Activated CD4-positive, alpha-beta T cell treated with anti-CD3 and anti-CD28 coated beads for 36 hours (primary cell): ENCODE data around the gene MRPS35. TPM values are rescaled to one million over a fixed set of nuclear protein-coding genes. Genes with fewer than 3 reads are reported as not detected.

ENCODE experiments used
- ATAC-seq: fragments of 200-7000 bp; cut with Tn5 transposase; one replicate; pipeline ENCODE4 v1.10.0; 2021; ENCODE audit warnings: mild to moderate bottlenecking, moderate library complexity
- CTCF ChIA-PET: fragments of 350-600 bp; sonication (Branson Sonifier 250); formaldehyde crosslinking; loops from one replicate; lab custom pipeline; 2021; ENCODE audit warnings: antibody characterized with exemption; lab: Charles Lee
- POLR2A ChIA-PET: fragments of 350-600 bp; sonication (Branson Sonifier 250); formaldehyde crosslinking; loops from one replicate; lab custom pipeline; 2021; ENCODE audit warnings: antibody characterized with exemption, inconsistent platforms; lab: Charles Lee
- DNase-seq: peaks from one replicate; pipeline ENCODE4 v3.0.0-alpha.2; 2020
- H3K27ac Mint-ChIP-seq: one replicate; pipeline ENCODE4 v1.8.0; 2021; ENCODE audit warnings: mixed read lengths
- H3K27me3 Mint-ChIP-seq: one replicate; pipeline ENCODE4 v1.8.0; 2021; ENCODE audit warnings: mixed read lengths
- H3K36me3 Mint-ChIP-seq: one replicate; pipeline ENCODE4 v1.8.0; 2021; ENCODE audit warnings: low read depth, mixed read lengths
- H3K4me1 Mint-ChIP-seq: one replicate; pipeline ENCODE4 v1.8.0; 2021; ENCODE audit warnings: mixed read lengths
- H3K4me3 Mint-ChIP-seq: one replicate; pipeline ENCODE4 v1.8.0; 2021; ENCODE audit warnings: mild to moderate bottlenecking, moderate library complexity, mixed read lengths
- H3K9me3 Mint-ChIP-seq: one replicate; pipeline ENCODE4 v1.8.0; 2021; ENCODE audit warnings: low read depth, mixed read lengths
- intact Hi-C, 2 experiments: fragments of 100-400 bp; cut with DNase I in 1 of 2; cut with micrococcal nuclease in 1 of 2; formaldehyde crosslinking; loops; one replicate each; pipeline versions ENCODE4 v1.14.2 to v1.15.1; 2022 to 2024; cut with DNase I, micrococcal nuclease
- total RNA-seq, 2 experiments: library from RNA; stranded (reverse); gene quantifications; one replicate each; pipeline ENCODE4 v1.2.3, GENCODE V29; 2021

Gene MRPS35
- total RNA-seq, 2 experiments from 2014 or later = 58.5 to 62.1 TPM

DNA sequence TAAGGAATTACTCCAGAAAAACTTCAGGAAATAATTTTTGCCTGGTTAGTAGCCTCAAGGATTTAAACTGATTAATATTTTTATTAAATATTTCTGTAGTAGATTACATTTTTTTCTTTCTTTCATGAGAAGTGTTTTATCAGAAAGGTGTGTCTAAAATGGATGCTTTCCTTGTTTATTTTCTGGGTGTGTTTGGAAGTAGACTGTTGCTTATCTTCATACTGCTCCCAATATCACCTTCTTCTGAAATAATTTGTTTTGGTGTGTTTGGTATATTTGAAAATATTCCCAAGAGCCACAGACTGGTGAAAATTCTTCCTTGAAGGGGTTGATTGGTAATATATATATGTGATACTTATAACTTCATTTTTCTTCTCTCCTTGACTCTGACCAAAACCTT is 24.5 kb upstream of the MRPS35 start:
- Mint-ChIP-seq H3K36me3 (no peaks in the 10 kb centered on the region), H3K27me3 (no peaks in the 10 kb centered on the region), H3K9me3 (no peaks in the 10 kb centered on the region), H3K4me3 (no peak overlapping the region), H3K27ac (no peak overlapping the region), H3K4me1 (no peaks in the 10 kb centered on the region)
- intact Hi-C loops = no loop called here
- DNase-seq (no peak), ATAC-seq (no peak)
- ChIA-PET CTCF (interaction anchor here (0.7 kb wide), 1 partner anchor 158 kb away, joined by 4 read pairs; no protein-coding TSS in a partner anchor), POLR2A (no interaction called here)

GRCh38 chr12:27688671-27689070 is 22.0 kb upstream of the MRPS35 start:
- DNase-seq (no peak), ATAC-seq (no peak)
- Mint-ChIP-seq H3K27me3 (no peaks in the 10 kb centered on the region), H3K27ac (no peak overlapping the region), H3K4me3 (no peak overlapping the region), H3K36me3 (no peaks in the 10 kb centered on the region), H3K9me3 (no peaks in the 10 kb centered on the region), H3K4me1 (no peaks in the 10 kb centered on the region)
- CTCF ChIA-PET = no interaction called here
- intact Hi-C loops = no loop called here
- POLR2A ChIA-PET = interaction anchor here (0.6 kb wide), 1 partner anchor 207 kb away, joined by 6 read pairs; no protein-coding TSS in a partner anchor

- Mint-ChIP-seq H3K27me3 (no peaks in the 10 kb centered on the region), H3K36me3 (no peaks in the 10 kb centered on the region), H3K9me3 (no peaks in the 10 kb centered on the region), H3K4me3 (no peak overlapping the region), H3K27ac (no peak overlapping the region), H3K4me1 (no peaks in the 10 kb centered on the region)
- DNase-seq (no peak), ATAC-seq (no peak)
- CTCF ChIA-PET = no interaction called here
- POLR2A ChIA-PET = no interaction called here
- intact Hi-C loops = no loop called here
Observed at GRCh38 chr12:27689558-27690180, 21.0 kb upstream of the MRPS35 start.

GRCh38 chr12:27693403-27693802 is 17.2 kb upstream of the MRPS35 start:
- ATAC-seq (no peak), DNase-seq (no peak)
- H3K9me3 Mint-ChIP-seq = no peaks in the 10 kb centered on the region
- CTCF ChIA-PET = no interaction called here
- no peaks in the 10 kb centered on the region for H3K36me3 Mint-ChIP-seq
- no peak overlapping the region for H3K27ac Mint-ChIP-seq
- H3K4me3 Mint-ChIP-seq = no peak overlapping the region
- POLR2A ChIA-PET = no interaction called here
- H3K4me1 Mint-ChIP-seq = no peaks in the 10 kb centered on the region
- no peaks in the 10 kb centered on the region for H3K27me3 Mint-ChIP-seq
- intact Hi-C loops = no loop called here

DNA sequence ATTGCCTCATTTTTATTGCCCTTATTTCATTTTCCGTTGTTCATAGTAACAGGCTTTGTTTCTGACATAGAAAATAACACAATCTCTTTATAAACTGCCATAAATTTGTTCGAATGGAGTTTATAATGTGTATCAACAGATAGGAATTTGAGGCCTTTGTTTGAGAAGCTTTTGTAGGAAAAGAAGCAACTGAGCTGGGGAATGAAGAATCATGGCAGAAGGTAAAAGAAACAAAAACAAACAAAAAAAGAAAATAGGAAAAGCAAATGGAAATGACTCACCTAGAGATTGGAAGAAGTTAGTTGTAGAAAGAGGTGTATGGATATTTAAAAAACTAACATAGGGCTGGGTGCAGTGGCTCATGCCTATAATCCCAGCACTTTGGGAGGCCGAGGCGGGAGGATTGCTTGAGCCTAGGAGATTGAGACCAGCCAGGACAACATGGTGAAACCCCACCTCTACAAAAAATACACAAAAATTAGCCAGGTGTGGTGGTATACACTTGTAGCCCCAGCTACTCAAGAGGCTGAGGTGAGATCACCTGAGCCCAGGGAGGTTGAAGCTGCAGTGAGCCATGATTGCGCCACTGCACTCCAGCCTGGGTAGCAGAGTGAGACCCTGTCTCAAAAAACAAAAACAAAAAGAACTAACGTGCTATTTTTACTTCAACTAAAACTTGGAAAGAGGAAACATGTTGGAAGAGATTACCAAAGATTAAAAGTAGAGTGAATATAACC is 14.9 kb upstream of the MRPS35 start:
- ChIA-PET POLR2A (no interaction called here), CTCF (no interaction called here)
- no peaks in the 10 kb centered on the region for H3K4me1 Mint-ChIP-seq
- DNase-seq (no peak), ATAC-seq (no peak)
- H3K9me3 Mint-ChIP-seq = no peaks in the 10 kb centered on the region
- H3K36me3 Mint-ChIP-seq = no peaks in the 10 kb centered on the region
- intact Hi-C loops = no loop called here
- peaks cover 4% of the 10 kb centered on the region for H3K27me3 Mint-ChIP-seq
- no peak overlapping the region for H3K4me3 Mint-ChIP-seq
- H3K27ac Mint-ChIP-seq = no peak overlapping the region

- intact Hi-C loops = no loop called here
- Mint-ChIP-seq H3K9me3 (no peaks in the 10 kb centered on the region), H3K36me3 (no peaks in the 10 kb centered on the region), H3K4me1 (no peaks in the 10 kb centered on the region), H3K27ac (no peak within 1 kb of the TSS), H3K4me3 (no peak within 1 kb of the TSS), H3K27me3 (peaks cover 4% of the 10 kb centered on the region)
- ChIA-PET POLR2A (no interaction called here), CTCF (no interaction called here)
- ATAC-seq (no peak), DNase-seq (no peak)
Observed at GRCh38 chr12:27696293-27696652, 14.4 kb upstream of the MRPS35 start, which contains the start of gene REP15. REP15 (plus strand) TSS chr12:27696447; CDS start chr12:27696563, 116 bp downstream.

GRCh38 chr12:27696864-27697564 is 13.6 kb upstream of the MRPS35 start:
- intact Hi-C loops = no loop called here
- ChIA-PET CTCF (interaction anchor here (0.7 to 1.3 kb wide), 2 partner anchors 281 to 312 kb away, joined by 3 read pairs; no protein-coding TSS in a partner anchor), POLR2A (no interaction called here)
- ATAC-seq (no peak), DNase-seq (no peak)
- Mint-ChIP-seq H3K9me3 (no peaks in the 10 kb centered on the region), H3K27ac (no peak overlapping the region), H3K4me1 (no peaks in the 10 kb centered on the region), H3K36me3 (no peaks in the 10 kb centered on the region), H3K27me3 (peaks cover 4% of the 10 kb centered on the region), H3K4me3 (no peak overlapping the region)

DNA sequence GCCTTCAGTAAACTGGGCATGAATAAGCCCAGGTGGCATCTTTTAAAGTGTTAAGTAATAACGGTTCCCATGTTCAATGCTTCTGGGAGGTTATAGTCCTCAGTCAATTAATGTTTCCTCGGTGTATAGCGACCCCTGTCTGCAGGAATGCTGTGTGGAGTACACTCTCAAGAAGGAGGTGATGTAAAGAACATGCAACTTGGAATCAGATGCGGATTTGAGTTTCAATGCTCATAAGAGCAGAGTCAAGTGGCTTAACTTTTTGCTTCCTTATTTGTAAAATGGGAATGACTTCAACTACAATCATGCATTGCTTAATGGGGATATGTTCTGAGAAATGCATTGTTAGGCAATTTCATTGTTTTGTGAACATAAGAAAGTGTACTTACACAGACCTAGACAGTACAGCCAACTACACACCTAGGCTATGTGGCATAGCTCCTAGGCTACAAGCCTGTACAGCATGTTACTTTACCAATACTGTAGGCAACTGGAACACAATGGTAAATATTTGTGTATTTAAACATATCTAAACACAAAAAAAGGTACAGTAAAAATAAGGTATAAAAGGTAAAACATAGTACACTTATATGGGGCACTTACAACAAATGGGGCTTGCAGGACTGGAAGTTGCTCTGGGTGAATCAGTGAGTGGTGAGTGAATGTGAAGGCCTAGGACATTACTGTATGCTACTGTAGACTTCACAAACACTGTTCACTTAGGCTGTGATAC is 6.7 kb upstream of the MRPS35 start:
- H3K27me3 Mint-ChIP-seq = peaks cover 6% of the 10 kb centered on the region
- POLR2A ChIA-PET = no interaction called here
- H3K27ac Mint-ChIP-seq = no peak overlapping the region
- no peaks in the 10 kb centered on the region for H3K36me3 Mint-ChIP-seq
- CTCF ChIA-PET = interaction anchor here (0.6 to 1.8 kb wide), 9 partner anchors 180 to 1583 kb away, joined by 3 to 8 read pairs (median 3); partner anchors contain the start of gene PPFIBP1
- H3K4me3 Mint-ChIP-seq = no peak overlapping the region
- ATAC-seq (peak; percentile 98), DNase-seq (peak; percentile 87)
- intact Hi-C loops = loop anchor here (1.0 to 10.0 kb wide), 4 partner anchors 51 to 689 kb away; partner anchors contain the start of gene TM7SF3 (in 1 of the 2)
- H3K9me3 Mint-ChIP-seq = no peaks in the 10 kb centered on the region
- no peaks in the 10 kb centered on the region for H3K4me1 Mint-ChIP-seq

DNA sequence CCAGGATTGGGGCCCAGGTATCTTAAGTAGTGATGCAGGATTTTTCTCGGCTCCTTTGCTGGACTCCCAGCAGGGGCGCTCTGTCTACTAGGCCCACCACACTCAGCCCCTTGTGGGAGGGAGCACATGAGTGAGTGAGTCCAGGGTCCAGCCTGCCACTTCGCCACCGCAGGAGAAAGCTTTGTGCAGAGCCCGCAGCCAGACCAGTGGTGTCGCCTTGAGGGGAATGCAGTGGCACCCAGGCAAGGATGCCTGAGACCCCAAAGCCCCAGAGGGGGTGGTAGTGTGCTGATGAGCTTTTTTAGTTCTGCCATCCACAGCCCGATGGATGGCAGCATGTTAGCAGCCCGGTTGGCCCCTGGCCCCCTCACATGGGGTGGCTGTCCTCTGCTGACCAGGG is 5.4 kb upstream of the MRPS35 start:
- Mint-ChIP-seq H3K4me3 (no peak overlapping the region), H3K36me3 (no peaks in the 10 kb centered on the region), H3K27me3 (peaks cover 4% of the 10 kb centered on the region), H3K9me3 (no peaks in the 10 kb centered on the region), H3K27ac (no peak overlapping the region), H3K4me1 (peaks cover 2% of the 10 kb centered on the region)
- ATAC-seq (no peak), DNase-seq (no peak)
- ChIA-PET CTCF (interaction anchor here (0.7 to 1.8 kb wide), 2 partner anchors 9 to 271 kb away, joined by 3 to 8 read pairs; no protein-coding TSS in a partner anchor), POLR2A (no interaction called here)
- intact Hi-C loops = loop anchor here in 1 of 2 experiments (10.0 kb wide), 1 partner anchor 690 kb away; the partner anchor contains the start of gene TM7SF3

GRCh38 chr12:27707216-27707615 is 3.4 kb upstream of the MRPS35 start:
- peaks cover 7% of the 10 kb centered on the region for H3K4me1 Mint-ChIP-seq
- no peak overlapping the region for H3K27ac Mint-ChIP-seq
- H3K9me3 Mint-ChIP-seq = no peaks in the 10 kb centered on the region
- ChIA-PET POLR2A (no interaction called here), CTCF (interaction anchor here (1.0 to 1.1 kb wide), 2 partner anchors 11 to 273 kb away, joined by 3 read pairs; no protein-coding TSS in a partner anchor)
- ATAC-seq = no peak
- peaks cover 2% of the 10 kb centered on the region for H3K27me3 Mint-ChIP-seq
- no peak for DNase-seq
- intact Hi-C loops = loop anchor here in 1 of 2 experiments (10.0 kb wide), 1 partner anchor 692 kb away; the partner anchor contains the start of gene TM7SF3
- H3K4me3 Mint-ChIP-seq = no peak overlapping the region
- peaks cover 2% of the 10 kb centered on the region for H3K36me3 Mint-ChIP-seq
